Measurements from ENCODE around the gene CAPRIN1.

CAPRIN1 gene

GRCh38 chr11:34150494-34151151 is 99.1 kb downstream of the CAPRIN1 start:
- Histone ChIP-seq H2AFZ (ENCODE audit: insufficient read depth, low read length, poor library complexity) (no peak overlapping the region), H4K12ac (ENCODE audit: low read depth, low read length) (no peak overlapping the region), H3K9me3 (ENCODE audit: insufficient read depth, low read depth, low read length) (peaks cover under 1% of the 10 kb centered on the region), H3K36me3 (ENCODE audit: control insufficient read depth in 1 of 2, insufficient read depth in 2 of 2, low read length in 2 of 2) (peaks cover 63 to 64% of the 10 kb centered on the region in 2 experiments), H2BK12ac (ENCODE audit: low read length) (peak overlapping the region; percentile 14), H2BK120ac (ENCODE audit: insufficient read depth, low read length, poor library complexity) (no peak overlapping the region), H3K79me2 (ENCODE audit: control insufficient read depth, insufficient read depth, low read length, poor library complexity) (no peaks in the 10 kb centered on the region), H3K4ac (ENCODE audit: low read depth, low read length) (no peak overlapping the region), H2AK5ac (ENCODE audit: low read length) (no peak overlapping the region), H3K9ac (ENCODE audit: low read length) (no peak overlapping the region), H3K14ac (ENCODE audit: low read length) (no peak overlapping the region), H3K23ac (ENCODE audit: low read length) (no peak overlapping the region), H4K8ac (ENCODE audit: low read depth, low read length) (no peak overlapping the region), H2BK5ac (ENCODE audit: low read depth, low read length, poor library complexity) (no peak overlapping the region), H3K27ac (ENCODE audit: low read depth, low read length) (no peak overlapping the region), H3K4me2 (ENCODE audit: low read length) (no peak overlapping the region), H3K27me3 (ENCODE audit: insufficient read depth, low read length) (no peaks in the 10 kb centered on the region), H3K79me1 (ENCODE audit: low read length) (no peaks in the 10 kb centered on the region), H4K91ac (ENCODE audit: low read depth, low read length) (no peak overlapping the region), H3K4me1 (ENCODE audit: control insufficient read depth in 1 of 2, insufficient read depth in 2 of 2, low read length in 2 of 2) (peaks cover 13 to 15% of the 10 kb centered on the region in 2 experiments), H3K4me3 (ENCODE audit: low read depth, low read length) (no peak overlapping the region), H3K18ac (ENCODE audit: low read length) (no peak overlapping the region)
- DNase-seq, result no peak
- WGBS (ENCODE audit: extremely low coverage, insufficient coverage, insufficient read length), result no CpG with 5 or more reads among the region's 6 CpGs
